Measurements from ENCODE around the gene TFRC.
"Not testable (repeated sequence)": the region's sequence is repeated elsewhere in the genome, so short reads cannot be mapped to it uniquely, and the experiment has no call there.

The TFRC gene

GRCh38 chr3:196047391-196048030 is 34.4 kb downstream of the TFRC start:
- TF ChIP-seq CTCF (IDR thresholded peaks at IDR 0.05; ENCODE audit: low read depth, low read length, missing control alignments): no peak
- no peak for DNase-seq (ENCODE audit: extremely low read depth, low read depth)
- H3K4me3 ChIP-seq (replicated peaks; ENCODE audit: low read depth, low read length): no peak overlapping the region

GRCh38 chr3:196044513-196044912 is 37.4 kb downstream of the TFRC start:
- no peak for TF ChIP-seq CTCF (IDR thresholded peaks at IDR 0.05; ENCODE audit: low read depth, low read length, missing control alignments)
- DNase-seq (ENCODE audit: extremely low read depth, low read depth): no peak
- H3K4me3 ChIP-seq (replicated peaks; ENCODE audit: low read depth, low read length): no peak overlapping the region

GRCh38 chr3:196042673-196043072 is 39.2 kb downstream of the TFRC start:
- no peak for DNase-seq (ENCODE audit: extremely low read depth, low read depth)
- no peak overlapping the region for H3K4me3 ChIP-seq (replicated peaks; ENCODE audit: low read depth, low read length)
- TF ChIP-seq CTCF (IDR thresholded peaks at IDR 0.05; ENCODE audit: low read depth, low read length, missing control alignments): no peak

- no peak overlapping the region for H3K4me3 ChIP-seq (replicated peaks; ENCODE audit: low read depth, low read length)
Measured at GRCh38 chr3:196039359-196039758, 42.5 kb downstream of the TFRC start.

GRCh38 chr3:196026059-196026458 is 55.8 kb downstream of the TFRC start:
- TF ChIP-seq CTCF (IDR thresholded peaks at IDR 0.05; ENCODE audit: low read depth, low read length, missing control alignments): peak; percentile 58

More at GRCh38 chr3:196039359-196039758, 42.5 kb downstream of the TFRC start:
- no peak for DNase-seq (ENCODE audit: extremely low read depth, low read depth)
- TF ChIP-seq CTCF (IDR thresholded peaks at IDR 0.05; ENCODE audit: low read depth, low read length, missing control alignments): no peak

GRCh38 chr3:196024968-196025367 is 56.9 kb downstream of the TFRC start:
- no peak for TF ChIP-seq CTCF (IDR thresholded peaks at IDR 0.05; ENCODE audit: low read depth, low read length, missing control alignments)
- no peak overlapping the region for H3K4me3 ChIP-seq (replicated peaks; ENCODE audit: low read depth, low read length)
- DNase-seq (ENCODE audit: extremely low read depth, low read depth): no peak

More at GRCh38 chr3:196026059-196026458, 55.8 kb downstream of the TFRC start:
- not testable (repeated sequence) for H3K4me3 ChIP-seq (replicated peaks; ENCODE audit: low read depth, low read length); DNase-seq (ENCODE audit: extremely low read depth, low read depth)

- no peak for TF ChIP-seq CTCF (IDR thresholded peaks at IDR 0.05; ENCODE audit: low read depth, low read length, missing control alignments)
- DNase-seq (ENCODE audit: extremely low read depth, low read depth): no peak
- H3K4me3 ChIP-seq (replicated peaks; ENCODE audit: low read depth, low read length): no peak overlapping the region
Measured at GRCh38 chr3:196023947-196024346, 57.9 kb downstream of the TFRC start.

GRCh38 chr3:196022499-196022878 is 59.4 kb downstream of the TFRC start:
- DNase-seq (ENCODE audit: extremely low read depth, low read depth); H3K4me3 ChIP-seq (replicated peaks; ENCODE audit: low read depth, low read length): not testable (repeated sequence)

All from HFF-Myc (cell line).